Kidney tubule cell (primary cell): ENCODE results near the gene CAST.

Source experiments
- DNase-seq: peaks from one replicate; pipeline ENCODE4 v3.0.0-alpha.2; 2018; ENCODE audit warnings: low spot score

Gene CAST

DNA sequence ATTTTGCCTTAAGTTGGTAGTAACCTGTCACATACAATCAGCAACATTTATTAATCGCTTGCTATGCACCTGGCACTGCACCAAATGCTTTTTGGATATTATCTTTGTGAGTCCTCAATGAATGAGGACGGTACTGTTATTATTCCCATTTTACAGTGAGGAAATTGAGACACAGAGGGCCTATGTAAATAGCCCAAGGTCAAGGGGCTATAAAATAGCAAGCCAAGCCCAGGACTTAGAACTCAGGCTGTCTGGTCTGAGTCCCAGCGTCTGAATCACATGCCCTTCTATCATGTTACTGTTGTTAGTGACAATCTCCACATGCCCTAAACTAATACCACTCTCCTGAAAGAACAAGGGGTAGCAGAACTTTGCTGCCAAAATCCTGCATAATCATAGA lies 85.5 kb downstream of the CAST start:
- no peak for DNase-seq

DNA sequence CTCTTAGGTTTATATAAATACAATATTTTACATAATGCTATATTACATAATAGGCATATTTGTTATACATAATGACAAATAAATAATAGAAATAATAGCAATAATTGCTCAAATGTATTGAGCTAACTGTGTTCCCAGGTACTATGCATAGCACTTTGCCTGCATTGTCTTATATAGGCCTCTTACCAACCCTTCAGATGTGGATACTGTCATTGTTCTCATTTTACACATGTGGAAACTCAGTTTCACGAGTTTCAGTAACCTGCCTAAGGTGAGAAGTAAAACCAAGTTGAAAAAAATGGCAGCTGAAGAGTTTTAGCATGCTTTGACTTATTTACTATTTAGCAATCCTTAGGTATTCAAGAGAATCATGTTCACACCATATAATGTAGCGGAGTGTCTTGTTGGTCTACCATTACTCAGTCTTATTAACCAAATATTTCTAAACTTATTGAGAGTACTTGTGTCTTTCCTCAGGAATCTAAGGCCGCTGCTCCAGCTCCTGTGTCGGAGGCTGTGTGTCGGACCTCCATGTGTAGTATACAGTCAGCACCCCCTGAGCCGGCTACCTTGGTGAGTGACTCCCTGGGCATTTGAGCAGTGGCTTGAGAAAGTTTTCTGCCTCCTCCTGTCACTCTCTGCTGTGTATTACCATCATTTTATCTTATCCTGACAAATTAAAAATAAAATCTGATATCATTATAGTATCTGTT lies 88.1 kb downstream of the CAST start:
- DNase-seq, result no peak

DNA sequence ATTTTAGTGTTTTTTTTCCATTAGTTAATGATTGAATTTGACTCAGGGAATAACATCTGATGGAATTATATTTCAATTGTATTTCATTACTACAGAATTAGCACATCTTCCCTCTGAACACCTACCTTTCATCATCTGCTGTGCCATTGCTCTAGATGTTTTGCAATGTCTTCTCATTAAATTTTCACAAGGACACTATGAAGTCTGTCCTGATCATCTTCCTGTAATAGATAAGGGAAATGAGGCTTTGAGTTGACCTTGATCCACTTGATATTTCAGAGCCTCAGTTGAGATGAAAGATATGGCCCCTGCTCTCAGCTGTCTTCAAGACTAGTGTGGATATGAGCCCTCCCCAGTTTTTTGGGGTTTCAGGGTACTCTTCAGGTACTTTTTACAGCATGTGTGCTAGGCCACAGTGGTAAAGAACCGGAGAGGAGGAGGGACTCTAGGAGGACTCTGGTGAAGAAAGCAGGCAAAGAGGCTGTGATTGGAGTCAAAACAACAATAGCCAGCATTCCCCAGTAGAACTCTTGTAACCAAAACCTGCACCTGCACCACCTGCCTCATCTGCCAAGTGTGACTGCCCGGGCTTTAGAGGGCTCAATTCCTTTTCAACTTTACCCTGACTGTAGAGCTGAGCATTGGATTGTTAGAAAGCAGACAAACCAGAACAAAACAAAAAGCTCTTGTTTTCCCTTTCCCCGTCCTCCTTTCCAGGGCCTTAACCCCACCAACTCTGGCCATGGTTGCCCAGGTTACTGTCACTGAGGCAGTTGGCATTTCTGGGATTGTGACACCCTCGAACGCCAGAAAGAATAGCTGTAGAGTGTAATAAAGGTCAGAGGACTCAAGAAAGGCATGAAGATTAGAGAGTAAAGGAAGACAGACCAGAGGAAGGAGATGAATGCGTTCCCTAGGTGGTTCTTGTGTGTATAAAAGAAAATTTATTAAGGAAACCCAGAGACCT lies 89.3 kb downstream of the CAST start:
- no peak for DNase-seq

DNA sequence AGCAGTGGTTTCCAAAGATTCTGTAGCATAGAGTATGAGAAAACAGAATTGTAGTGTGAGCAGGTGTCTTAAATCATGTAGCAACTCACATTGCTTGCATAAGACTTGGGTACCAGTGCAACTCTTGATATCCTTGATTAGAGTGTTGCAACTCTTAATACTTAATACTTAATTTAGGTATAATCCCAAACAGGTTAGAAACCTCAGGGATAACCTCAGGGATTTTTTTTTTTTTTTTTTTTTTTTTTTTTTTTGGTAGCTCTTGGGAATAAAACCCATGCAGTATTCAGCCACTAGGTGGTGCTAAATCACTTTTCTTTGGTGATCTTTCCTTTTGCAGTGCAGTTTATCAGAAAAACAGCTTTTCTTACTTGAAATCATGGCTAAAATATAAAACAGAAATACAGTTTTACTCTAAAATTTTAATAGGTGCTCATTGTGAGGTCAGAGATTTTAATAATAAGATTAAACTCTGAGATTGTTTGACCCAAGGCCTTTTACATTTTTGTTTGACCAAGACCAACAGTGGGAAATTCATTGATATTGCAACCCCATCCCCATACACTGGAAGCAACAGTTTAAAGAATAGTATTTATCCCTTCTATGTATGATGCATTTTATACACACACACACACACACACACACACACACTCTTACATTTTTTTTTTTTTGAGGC lies 90.3 kb downstream of the CAST start:
- peak; percentile 58 for DNase-seq

DNA sequence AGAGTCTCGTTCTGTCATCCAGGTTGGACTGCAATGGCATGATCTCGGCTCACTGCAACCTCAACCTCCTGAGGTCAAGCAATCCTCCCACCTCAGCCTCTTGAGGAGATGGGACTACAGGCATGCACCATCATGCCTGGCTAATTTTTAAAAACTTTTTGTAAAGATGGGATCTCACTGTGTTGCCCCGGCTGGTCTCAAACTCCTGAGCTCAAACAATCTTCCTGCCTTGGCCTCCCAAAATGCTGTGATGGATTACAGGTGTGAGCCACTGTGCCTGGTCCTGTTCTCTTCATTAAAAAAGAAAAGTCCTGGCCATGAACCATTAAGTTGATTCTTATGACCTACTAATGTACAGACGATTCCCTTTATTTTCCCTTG lies 90.8 kb downstream of the CAST start:
- DNase-seq, result no peak

DNA sequence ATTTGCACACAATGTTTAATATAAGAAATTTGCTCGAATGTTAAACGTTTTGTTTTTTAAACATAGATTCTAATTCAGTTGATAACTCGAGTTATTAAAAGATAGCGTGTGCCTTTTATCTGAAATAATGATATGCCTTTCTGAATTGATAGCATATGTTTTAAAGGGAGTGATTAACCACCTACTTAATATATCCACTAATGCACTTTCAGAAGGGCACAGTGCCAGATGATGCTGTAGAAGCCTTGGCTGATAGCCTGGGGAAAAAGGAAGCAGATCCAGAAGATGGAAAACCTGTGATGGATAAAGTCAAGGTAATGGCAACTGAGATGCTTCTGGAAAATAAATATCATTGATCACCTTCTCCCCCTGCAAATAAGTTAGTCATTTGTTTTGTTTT lies 91.7 kb downstream of the CAST start:
- DNase-seq, result no peak

DNA sequence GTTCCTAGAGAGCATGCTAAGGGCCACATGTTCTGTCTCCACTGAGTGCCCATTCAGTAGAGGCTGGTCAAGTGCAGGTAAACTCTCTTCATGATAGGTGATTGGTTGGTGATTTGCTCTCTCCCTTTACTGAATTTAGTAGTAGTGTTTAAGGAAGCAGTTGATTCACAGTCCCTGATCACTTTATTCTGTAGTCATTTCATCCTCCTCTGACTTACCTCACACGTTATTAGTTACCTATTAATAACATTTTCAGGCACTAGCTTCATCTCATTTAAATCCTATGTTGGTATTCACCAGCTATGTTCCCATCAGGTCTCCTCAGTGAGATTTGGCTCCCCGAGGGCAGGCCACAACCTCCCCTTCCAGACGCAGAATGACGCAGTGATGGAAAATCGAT lies 93.7 kb downstream of the CAST start:
- DNase-seq, result peak; percentile 54

DNA sequence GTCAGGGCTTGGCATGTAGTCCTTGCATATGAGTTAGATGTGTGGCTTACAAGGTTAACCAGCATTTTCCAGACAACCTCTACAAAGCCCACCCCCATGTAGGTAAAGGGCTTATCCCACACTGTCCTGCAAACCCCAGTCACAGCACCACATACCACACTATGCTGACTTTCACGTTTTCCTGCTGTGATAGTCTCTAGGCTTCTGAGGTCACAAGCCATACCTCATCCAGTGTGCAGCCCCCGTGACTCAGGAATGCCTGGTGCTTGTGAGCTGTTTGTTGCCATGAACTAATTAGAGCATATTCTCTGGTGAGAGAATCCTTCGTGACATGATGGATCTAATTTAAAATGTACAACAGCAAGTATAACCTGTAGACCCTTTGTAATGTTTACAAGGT lies 94.8 kb downstream of the CAST start:
- DNase-seq, result peak; percentile 17

DNA sequence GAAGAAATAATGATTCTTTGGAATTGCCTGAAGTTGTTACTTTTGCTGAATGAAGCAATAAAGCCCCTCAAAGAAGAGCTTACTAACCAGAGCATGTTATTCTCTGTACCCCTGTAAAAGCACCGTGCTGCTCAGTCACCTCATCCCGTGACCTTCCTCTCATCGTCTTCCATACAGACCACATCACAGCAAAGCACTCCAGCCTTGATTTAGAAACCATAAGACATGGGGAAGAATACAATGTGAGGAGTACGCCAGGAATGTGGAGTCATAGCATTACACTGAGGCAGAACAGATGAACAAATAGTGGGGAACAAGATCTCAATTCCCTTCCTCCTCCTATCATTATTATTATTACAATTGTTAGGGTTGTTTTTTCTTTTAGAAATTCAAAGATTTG lies 96.4 kb downstream of the CAST start:
- no peak for DNase-seq

DNA sequence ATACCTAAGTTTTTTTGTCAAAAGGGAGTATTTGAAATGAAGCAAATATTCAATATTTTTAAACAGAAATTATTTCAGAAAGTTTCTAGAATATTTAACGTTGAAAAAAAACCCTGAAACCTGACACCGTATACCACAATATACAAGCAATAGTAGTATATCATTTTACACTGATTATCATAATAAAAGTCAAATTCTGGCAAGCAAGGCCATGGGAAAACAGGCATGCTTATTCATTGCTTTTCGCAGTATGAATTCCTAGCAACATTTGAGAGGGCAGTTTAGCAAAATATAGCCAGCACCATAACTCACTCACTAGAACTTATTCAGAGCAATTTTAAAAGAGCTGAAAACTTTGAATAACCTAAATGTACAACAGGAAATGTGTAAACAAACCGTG lies 99.4 kb downstream of the CAST start:
- no peak for DNase-seq

DNA sequence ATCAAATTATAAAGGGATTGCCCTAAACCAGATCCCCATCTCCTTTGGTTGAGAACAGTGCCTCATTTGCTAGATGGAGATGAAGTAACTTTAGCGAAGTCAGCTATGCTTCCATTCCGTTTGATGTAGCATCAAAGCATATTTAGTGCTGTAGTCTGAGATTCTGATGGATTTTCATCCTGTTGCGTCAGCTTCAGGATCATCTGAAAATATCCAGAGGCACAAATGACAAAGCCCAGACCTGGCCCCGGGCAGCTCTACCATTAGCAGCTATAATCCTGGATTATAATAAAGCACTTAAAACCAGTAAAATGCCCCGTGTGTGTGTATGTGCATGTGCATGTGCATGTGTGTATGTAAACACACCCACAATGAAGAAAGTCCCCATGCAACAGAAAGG lies 100.8 kb downstream of the CAST start:
- no peak for DNase-seq

DNA sequence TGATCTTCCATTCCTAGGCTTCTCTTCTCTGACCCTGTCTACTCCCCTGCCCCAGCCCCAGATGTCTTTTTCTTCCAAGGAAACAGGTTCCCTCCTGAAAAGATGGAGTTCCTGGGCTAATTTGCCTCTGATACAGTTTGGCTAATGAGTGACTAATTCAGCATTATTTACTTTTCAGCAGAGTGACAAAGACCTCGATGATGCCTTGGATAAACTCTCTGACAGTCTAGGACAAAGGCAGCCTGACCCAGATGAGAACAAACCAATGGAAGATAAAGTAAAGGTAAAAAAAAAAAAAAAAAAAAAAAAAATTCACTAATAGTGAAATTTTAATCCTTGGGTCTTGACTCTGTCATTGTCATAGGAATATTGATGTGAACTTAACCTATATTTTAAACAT lies 102.9 kb downstream of the CAST start:
- no peak for DNase-seq

DNA sequence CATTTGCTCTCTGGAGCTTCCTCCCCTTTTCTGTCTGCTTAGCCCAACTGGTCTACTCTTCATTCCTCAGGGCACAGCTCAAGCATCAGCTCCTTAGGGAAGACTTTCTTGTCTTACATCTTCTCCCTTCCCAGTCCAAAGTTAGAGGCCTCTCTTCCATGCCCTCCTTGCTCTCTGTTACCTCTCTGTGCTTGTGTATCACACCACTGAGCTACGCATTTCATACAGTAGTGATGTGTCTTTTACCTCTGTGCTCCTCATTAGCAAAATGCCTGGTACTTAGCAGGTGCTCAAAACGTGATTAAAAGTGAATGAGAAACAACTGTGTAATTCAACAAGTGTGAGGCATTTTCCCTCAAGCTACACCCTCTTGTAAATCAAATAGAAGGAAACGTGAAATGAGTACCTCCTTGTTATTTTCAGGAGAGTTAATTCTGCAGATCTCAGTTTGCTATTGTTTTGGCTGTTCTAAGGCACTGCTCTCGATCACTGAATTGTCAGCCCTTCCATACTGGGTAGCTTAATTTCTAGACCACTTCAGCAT lies 106.6 kb downstream of the CAST start:
- no peak for DNase-seq

DNA sequence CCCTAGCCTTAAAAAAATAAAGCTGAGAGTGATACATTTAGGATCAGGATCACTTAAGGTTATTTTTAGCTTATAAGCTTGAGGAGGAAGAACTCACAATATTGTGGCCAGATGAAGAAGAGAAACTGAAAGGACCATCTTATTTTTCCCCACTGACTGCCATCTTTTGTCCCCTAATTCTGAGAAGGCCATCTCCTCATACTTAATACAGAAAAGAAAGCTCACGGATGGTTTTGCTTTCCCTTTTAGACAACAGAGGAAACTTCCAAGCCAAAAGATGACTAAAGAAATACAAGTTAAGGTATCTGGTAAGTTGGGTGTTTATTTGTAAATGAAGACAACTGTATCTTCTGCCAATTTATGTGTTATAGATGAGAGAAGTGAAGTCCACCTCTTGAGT lies 109.2 kb downstream of the CAST start:
- no peak for DNase-seq

DNA sequence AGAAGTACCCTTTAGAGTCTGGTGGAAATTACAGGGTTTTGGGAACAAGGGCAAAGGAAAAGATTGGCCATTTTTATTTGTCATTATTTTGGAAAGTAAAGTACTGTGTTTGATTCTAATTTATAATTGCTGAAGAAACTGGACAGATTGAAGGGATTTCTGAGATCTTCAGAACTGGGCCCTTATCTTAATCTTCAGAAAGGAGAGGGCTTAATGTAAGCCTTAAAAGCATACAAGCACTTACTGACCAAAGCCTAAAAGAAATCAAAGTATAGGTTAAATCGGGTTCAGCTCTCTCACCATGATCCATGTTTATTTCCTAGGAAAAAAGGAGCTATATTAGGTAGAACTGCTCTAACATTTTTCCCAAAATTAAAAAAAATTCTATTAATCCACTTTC lies 109.9 kb downstream of the CAST start:
- no peak for DNase-seq

DNA sequence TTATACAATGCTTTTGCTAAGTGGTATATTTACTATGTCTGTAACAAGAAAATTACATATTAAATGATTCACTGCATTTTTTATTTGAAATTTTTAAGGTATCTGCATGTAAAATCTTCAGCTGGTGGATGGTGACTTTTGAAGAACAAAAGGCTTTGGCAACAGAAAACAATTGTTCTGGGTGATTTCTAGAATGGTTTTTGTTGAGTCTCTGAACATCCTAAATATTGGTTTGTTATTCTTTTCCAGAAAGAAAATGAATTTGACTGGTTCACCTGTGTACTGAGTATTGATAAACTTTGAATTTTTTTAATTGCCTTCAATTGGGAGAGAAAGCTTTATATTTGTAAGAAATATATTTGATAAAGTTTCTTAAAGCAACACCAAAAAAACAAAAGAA lies 110.4 kb downstream of the CAST start:
- no peak for DNase-seq

DNA sequence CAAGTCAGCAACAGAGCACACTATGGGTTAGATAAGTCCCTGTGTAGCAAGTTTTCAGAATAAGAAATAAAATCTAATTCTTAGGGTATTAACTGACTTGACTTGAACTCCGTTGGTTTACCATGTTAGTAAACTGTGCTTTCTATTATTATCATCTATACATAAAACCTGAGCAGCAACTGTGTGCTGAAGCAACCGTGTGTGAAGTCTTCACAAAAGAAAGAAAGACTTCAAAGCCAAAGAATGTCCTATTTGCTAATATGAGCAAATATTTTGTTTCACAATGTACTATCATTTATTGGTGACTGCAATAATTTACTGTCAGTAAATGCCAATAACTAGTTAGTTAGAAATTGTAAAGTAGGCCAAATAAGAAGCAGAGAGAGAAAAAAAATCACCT lies 112.9 kb downstream of the CAST start:
- DNase-seq, result no peak

DNA sequence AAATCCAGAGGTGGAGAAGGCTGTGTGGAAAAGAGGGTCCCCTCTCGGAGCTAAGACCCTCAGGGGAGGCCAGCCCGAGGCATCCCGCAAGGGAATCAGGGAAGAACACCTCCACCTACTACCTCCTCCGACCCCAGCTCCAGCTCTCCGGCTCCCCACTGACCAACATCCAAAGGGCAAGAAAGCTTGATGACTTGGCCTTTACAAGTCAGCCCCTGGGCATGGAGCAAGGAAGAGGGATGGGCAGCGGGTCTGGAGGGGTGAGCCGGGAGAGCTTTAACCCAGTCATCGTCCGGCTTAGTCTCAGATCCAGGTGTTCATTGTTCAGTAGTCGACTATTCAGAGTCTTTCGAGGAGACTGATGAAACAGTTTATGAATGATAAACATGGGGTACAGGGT lies 113.5 kb downstream of the CAST start:
- no peak for DNase-seq

DNA sequence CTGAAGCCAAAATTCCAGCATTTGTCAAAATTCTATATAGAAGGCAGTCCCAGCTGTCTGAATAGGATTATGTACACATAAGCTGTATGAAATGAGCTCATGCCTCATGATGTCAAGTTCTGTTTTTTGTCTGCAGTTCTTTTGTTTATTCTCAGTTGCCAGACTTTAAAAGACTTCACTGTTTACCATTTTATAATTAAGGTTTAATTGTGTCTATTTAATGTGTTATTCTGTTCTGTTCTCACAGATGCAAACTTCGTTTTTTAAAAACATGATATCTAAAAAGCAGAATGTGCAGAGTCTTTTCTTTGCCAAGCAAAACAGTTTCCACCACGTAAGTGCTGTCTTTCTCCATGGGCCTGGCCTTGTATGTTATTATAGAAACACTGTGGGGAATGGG lies 114.4 kb downstream of the CAST start:
- no peak for DNase-seq

DNA sequence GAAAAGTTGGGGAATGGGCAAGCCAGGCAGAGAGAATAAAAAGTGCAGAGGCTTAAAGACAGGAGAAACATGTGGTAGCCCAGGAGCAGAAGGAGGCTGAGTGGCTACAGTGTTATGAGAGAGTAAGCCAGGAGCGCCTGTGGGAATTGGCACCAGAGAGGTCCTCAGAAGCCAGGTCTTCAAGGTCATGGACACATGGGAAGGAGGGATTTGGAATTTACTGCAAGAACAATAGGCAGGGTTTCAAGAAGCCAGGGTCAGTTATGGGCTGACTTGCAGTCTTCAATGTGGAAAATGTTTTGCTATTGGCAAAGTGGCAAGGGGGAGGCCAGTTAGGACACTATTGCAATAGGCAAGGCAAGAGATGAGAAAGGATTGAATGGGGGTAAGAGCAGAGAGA lies 116.2 kb downstream of the CAST start:
- no peak for DNase-seq

DNA sequence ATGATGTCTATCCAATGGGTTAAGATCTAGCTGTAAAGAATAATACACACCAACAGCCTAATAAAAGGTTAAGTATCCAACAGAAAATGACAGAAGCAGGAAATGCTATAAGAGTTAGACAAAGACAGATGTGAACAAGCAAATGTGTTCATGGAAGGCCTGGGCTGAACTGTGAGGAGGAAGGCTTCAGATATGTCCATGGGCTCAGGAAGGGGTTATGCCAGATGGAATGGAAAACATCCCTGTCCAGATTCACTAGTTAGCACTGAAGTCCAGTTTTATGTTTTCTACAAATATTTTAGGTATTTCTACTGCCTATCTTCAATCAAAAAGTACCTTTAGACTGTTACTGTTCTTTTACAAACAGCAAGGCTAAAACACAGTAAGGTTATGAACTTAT lies 118.5 kb downstream of the CAST start:
- DNase-seq, result no peak
